HG03025 (cell line): ENCODE measurements around the gene ORMDL2.
A peak's percentile ranks its signal among the peaks of the same experiment; 100 is the strongest.

Experiments used
- ATAC-seq: cut with Tn5 transposase; IDR thresholded peaks from one replicate; pipeline ENCODE4 v1.9.1; 2021; ENCODE audit warnings: mild to moderate bottlenecking, moderate library complexity; ENCODE audit not compliant: unreplicated experiment, low FRiP score

ORMDL2 gene, protein sequence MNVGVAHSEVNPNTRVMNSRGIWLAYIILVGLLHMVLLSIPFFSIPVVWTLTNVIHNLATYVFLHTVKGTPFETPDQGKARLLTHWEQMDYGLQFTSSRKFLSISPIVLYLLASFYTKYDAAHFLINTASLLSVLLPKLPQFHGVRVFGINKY

GRCh38 chr12:55817345-55818139 lies at the start of gene ORMDL2, which contains the start of gene SARNP:
Gene ORMDL2, plus strand, starts transcription at chr12:55818041. Its CDS starts 959 bp downstream, at chr12:55819000.
Gene SARNP, minus strand, starts transcription at chr12:55817724. Its CDS starts 23 bp downstream, at chr12:55817701.
- ATAC-seq: peak; percentile 99

DNA sequence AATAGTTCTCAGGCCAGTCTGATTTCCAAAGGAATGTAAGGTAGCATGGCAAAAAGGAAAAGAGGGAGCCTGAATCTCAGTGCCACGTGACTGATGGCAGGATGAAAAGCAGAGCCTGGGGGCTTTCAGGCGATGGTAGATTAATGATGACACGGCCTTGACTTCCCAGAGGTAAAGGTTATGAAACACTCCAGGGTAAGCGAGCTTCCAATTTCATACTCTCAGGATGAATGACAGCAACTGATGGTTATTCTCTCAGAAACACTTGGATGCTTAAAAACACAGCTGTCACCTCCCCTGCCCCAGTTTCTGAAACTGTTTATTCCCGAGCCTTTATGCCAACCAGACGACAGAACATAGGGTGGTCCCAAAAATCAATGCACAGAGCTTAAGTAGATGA lies 46.1 kb upstream of the ORMDL2 start:
- ATAC-seq: no peak

- no peak for ATAC-seq
These were observed 40.0 kb upstream of the ORMDL2 start for GRCh38 chr12:55777856-55778255.

DNA sequence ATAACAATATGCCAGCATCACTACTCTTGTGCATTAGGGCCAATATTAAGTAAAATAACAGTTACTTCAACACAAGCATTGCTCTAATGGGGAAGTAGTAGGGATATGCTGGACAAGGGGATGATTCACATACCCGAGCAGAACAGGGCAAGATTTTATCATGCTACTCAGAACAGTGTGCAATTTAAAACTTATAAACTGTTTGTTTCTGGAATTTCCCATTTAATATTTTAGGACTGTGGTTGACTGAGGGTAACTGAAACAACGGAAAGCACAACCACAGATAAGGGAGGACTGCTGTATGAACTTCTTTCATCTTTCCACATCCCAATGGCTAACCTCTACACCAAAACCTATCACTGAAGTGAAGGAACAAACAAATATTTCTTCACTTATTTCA lies 37.2 kb upstream of the ORMDL2 start:
- ATAC-seq: no peak

DNA sequence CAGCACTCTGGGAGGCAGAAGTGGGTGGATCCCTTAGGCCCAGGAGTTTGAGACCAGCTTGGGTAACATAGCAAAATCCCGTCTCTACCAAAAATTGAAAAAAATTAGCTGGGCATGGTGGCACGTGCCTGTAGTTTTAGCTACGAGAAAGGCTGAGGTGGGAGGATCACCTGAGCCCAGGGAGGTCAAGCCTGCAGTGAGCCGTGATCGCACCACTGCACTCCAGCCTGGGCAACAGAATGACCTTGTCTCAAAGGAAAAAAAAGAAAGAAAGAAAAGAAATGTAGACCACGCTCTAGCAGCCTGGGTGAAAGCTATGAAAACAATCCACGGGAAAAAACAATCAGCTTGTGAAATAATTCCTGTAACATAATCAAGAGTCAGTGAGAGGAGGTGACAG lies 29.3 kb upstream of the ORMDL2 start:
- ATAC-seq: no peak

GRCh38 chr12:55789171-55789570 lies 28.7 kb upstream of the ORMDL2 start:
- ATAC-seq: no peak

DNA sequence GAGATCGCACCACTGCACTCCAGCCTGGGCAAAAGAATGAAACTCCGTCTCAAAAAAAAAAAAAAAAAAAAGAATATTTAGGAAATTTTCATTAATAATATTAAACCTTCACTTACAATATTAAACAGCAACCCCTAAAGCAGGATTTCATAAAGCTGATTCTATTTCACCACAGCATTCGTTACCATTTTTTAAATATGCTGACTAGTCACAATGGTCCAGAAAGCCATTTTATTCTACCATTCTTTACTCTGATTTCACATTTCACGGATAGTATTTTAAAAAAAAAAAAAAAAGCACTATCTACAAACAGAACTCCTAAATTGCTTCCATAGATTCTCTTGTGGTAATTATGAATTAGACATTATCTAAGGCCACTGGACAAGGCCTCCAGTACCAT lies 27.9 kb upstream of the ORMDL2 start:
- ATAC-seq: no peak

- ATAC-seq: no peak
These were observed 21.9 kb upstream of the ORMDL2 start for GRCh38 chr12:55795950-55796349.

DNA sequence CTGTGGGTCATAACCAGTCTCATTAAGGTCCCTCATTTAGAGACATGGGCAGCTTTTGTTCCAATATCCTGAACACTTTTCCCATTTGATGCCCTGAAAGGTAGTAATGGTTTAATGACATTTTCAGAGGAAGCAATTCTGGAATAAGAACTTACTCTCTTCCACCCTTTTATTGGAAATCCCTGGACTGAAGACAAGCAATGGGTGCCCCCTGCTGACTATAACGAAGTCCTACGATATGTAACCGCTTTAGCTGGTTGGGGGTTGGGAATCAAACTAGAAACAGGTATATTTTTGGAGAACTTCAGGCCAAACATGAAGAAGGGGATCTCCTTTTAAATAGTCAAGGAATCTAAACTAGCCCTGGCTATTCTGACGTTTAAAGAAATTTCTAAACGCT lies 20.8 kb upstream of the ORMDL2 start:
- no peak for ATAC-seq

DNA sequence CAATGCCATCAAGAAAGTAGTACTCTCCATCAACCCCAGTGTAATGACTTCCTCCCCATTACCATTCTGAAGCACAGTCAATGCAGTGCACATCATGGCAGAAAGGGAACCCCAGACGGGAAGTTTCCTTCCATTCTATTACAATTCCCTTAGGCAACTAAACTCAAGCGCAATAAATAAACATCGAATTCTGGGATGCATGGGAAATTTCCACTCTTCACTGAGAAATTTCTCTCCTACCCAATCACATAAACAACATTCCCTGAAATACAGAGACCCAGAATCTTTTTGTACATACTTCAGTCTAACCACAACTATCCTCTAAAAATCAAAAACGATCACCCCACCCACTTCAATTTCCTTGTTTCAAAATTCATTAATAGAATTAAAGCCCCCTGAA lies 20.3 kb upstream of the ORMDL2 start:
- no peak for ATAC-seq

GRCh38 chr12:55806982-55807381 lies 10.9 kb upstream of the ORMDL2 start:
- ATAC-seq: no peak

- no peak for ATAC-seq
These were observed 8.6 kb upstream of the ORMDL2 start for GRCh38 chr12:55809274-55809673.

GRCh38 chr12:55812088-55812487 lies 5.8 kb upstream of the ORMDL2 start:
- ATAC-seq: no peak

- ATAC-seq: no peak
These were observed 3.6 kb upstream of the ORMDL2 start for GRCh38 chr12:55814257-55814656.

- ATAC-seq: no peak
These were observed 2.4 kb upstream of the ORMDL2 start for GRCh38 chr12:55815473-55815872.

DNA sequence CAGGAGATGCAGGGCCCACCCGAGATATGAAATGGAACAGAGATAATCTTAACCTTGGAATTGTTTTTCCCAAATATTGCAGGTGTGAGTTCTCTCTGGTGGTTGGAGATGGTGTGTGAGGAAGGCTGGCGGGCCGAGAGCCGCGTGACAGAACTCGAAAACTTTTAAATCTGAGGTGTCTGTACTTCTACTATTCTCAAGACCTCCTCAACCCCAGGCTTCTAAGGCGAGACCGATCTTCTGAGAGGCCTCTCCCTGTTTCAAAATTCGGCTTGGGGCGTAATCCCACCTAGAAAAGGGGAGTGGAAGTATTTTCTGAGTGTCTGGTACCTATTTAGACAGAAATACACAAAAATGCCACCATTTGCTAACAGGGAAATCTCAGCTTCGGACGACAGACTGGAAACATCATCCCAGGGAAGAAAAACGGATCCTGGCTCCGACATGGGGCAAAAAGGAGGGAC lies 928 bp upstream of the ORMDL2 start:
- no peak for ATAC-seq

GRCh38 chr12:55818140-55818728 lies 393 bp downstream of the ORMDL2 start:
- ATAC-seq: peak; percentile 30

GRCh38 chr12:55818886-55819285 lies 1.0 kb downstream of the ORMDL2 start:
- ATAC-seq: no peak

GRCh38 chr12:55820679-55821078 lies 2.8 kb downstream of the ORMDL2 start:
- no peak for ATAC-seq

GRCh38 chr12:55822228-55822627 lies 4.4 kb downstream of the ORMDL2 start:
- ATAC-seq: no peak

DNA sequence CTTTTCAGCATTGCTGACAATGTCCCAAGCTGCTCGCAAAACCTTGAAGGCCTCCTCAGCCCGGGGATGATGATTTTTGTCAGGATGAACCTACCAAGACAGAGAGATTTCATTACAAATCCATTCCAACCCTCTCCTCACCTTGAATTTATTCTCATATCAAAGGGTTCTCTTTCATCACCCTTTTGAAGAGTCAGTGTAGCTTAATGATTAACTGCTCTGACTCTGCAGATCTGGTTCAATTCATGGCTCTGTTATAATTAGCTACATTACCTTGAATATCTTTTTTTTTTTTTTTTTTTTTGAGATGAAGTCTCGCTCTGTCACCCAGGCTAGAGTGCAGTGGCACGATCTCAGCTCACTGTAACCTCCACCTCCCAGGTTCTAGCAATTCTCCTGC lies 5.6 kb downstream of the ORMDL2 start:
- no peak for ATAC-seq

DNA sequence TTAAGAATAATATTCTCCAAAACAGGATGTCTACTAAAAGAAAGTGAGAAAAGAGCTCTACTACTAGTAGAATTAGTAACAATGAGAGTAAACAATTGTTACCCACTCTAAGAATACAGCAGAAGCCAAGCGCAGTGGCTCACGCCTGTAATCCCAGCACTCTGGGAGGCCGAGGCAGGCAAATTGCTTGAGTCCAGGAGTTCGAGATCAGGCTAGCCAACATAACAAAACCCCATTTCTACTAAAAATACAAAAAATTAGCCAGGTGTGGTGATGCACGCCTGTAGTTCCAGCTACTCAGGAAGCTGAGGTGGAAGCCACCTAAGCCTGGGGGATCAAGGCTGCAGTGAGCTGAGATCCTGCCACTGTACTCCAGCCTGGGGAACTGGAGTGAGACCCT lies 6.9 kb downstream of the ORMDL2 start:
- ATAC-seq: no peak
